Kidney (tissue), 14 donors: ENCODE results near the gene LDB3. TPM values are rescaled to one million over a fixed set of nuclear protein-coding genes. Genes with fewer than 3 reads are reported as not detected.

ENCODE experiments used
- DNase-seq, 5 donors: peaks; one replicate each; pipeline ENCODE4 v3.0.0-alpha.2; 2013 to 2020
- FAIRE-seq: peaks from 2 replicates; lab custom pipeline; 2012; peaks lifted over from hg19 to GRCh38; lab: Jason Lieb, UNC
- H3K27ac ChIP-seq, 2 donors: one replicate each; pipeline ENCODE4 v1.7.0; 2013; ENCODE audit warnings: low read depth in 2 of 2, low read length in 2 of 2, inconsistent platforms in 1 of 2
- H3K27me3 ChIP-seq: one replicate; pipeline ENCODE4 v1.7.1; 2013; ENCODE audit warnings: low read length, inconsistent platforms; ENCODE audit not compliant: control insufficient read depth, insufficient read depth
- H3K36me3 ChIP-seq, 3 donors: one replicate each; pipeline versions ENCODE4 v1.7.0 to v1.7.1; 2013; ENCODE audit warnings: low read length in 3 of 3, control low read depth in 1 of 3, inconsistent platforms in 1 of 3; ENCODE audit not compliant: insufficient read depth in 3 of 3, control insufficient read depth in 2 of 3
- H3K4me1 ChIP-seq, 3 donors: one replicate each; pipeline versions ENCODE4 v1.7.0 to v1.7.1; 2013; ENCODE audit warnings: low read length in 3 of 3, inconsistent platforms in 1 of 3, low read depth in 1 of 3; ENCODE audit not compliant: control insufficient read depth in 2 of 3, insufficient read depth in 2 of 3
- H3K4me3 ChIP-seq, 3 donors: one replicate each; pipeline versions ENCODE4 v1.7.0 to v1.8.1; 2013; ENCODE audit warnings: low read length in 3 of 3, control low read depth in 1 of 3, inconsistent platforms in 1 of 3
- H3K9ac ChIP-seq, 3 donors: one replicate each; pipeline versions ENCODE4 v1.7.0 to v1.7.1; 2013; ENCODE audit warnings: low read length in 3 of 3, control low read depth in 1 of 3, inconsistent platforms in 1 of 3
- H3K9me3 ChIP-seq, 3 donors: one replicate each; pipeline versions ENCODE4 v1.7.0 to v1.7.1; 2013; ENCODE audit warnings: low read length in 3 of 3, control low read depth in 1 of 3, inconsistent platforms in 1 of 3; ENCODE audit not compliant: control insufficient read depth in 2 of 3, insufficient read depth in 1 of 3
- CTCF ChIP-seq: IDR thresholded peaks from 3 replicates; pipeline ENCODE4 v1.5.1; 2012; ENCODE audit warnings: mild to moderate bottlenecking, moderate library complexity, borderline replicate concordance; ENCODE audit not compliant: insufficient read depth; ENCODE audit errors: extremely low read depth
- intact Hi-C: fragments of 100-400 bp; cut with DNase I; formaldehyde crosslinking; loops from one replicate; pipeline ENCODE4 v1.11.1; 2022
- polyA plus RNA-seq: library from polyadenylated mRNA; stranded (reverse); fragments of 350-450 nt; fragmentation: Illumina TruSeq; extraction: RNeasy Lipid Tissue Mini Kit (QIAGEN cat#74804); gene quantifications from one replicate; pipeline ENCODE4 v1.2.3, GENCODE V29; 2014; ENCODE audit warnings: low read depth, low replicate concordance; ENCODE audit not compliant: insufficient read depth
- total RNA-seq: library from RNA; stranded (reverse); fragmentation: NEBNext Ultra II Directional; extraction: Animal tissue kit (Norgen Biotek cat#: 25700); gene quantifications from one replicate; pipeline ENCODE4 v1.2.1, GENCODE V29; 2021
- donor health status: control.
- donor health status: control.
- donor health status: control.
- donor health status: control.
- donor health status: control.
- donor health status: DM: yes; HTN: yes; CAD: no.
- donor health status: Normal renal cell carcinoma (clear cell type).

LDB3 gene
- total and polyA plus RNA-seq, 2 donors from 2014 or later, result 3.3 to 7.7 TPM

DNA sequence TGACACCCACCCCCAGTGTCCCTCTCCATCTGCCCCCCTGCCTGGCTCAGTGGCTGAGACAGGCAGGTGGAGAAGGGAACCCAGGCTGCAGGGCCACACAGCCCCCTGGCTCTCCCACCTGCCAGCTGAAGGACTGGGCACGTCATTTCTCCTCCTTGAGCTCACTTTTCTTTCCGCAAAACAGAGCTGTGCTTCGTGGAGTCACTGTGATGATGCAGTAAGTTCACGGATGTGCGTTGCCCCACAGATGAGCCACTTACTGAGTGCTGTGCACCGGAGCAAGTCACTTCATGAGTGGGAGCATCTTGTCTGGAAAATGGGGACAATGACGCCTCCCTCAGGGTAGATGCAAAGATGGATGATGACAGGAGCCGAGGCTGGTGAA is 11.3 kb upstream of the LDB3 start:
- Histone ChIP-seq H3K36me3 (no peaks in the 10 kb centered on the region), H3K4me1 (no peaks in the 10 kb centered on the region), H3K4me3 (no peak overlapping the region), H3K27me3 (no peaks in the 10 kb centered on the region), H3K9me3 (no peaks in the 10 kb centered on the region), H3K27ac (no peak overlapping the region), H3K9ac (no peak overlapping the region)
- FAIRE-seq, result no peak
- DNase-seq, result peak in 1 of 5 donors; percentile 31
- intact Hi-C loops, result no loop called here
- TF ChIP-seq CTCF, result no peak

DNA sequence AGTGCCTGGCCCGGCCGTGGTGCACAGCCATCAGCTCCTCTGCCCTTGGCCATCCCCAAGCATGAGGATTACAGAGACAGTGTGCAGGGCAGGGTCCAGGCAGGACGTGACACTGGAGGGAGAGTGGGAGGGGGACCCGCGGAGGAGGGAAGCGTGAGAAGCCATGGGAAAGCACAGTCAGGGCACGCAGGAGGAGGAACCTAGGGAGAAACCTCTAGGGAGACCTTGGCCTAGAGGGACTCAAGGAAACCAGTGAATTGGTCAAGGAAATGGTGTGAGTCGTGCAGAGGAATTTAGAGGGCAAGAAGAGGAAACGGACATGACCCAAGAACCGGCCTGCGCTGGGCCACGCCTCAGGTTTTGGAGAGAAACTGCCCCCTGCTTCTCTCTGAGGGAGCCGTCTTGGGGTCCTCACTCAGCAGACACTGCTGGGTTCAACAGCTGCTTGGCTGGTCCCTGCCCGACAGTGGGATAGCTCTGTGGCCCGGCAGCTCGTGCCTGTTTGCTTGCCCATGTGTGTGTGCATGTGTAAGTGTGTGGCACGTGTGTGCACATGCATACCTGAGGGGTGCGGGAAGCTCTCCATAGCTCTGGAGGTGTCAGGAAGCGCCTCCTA is 10.8 kb upstream of the LDB3 start:
- H3K36me3 ChIP-seq, result no peaks in the 10 kb centered on the region
- H3K4me3 ChIP-seq, result no peak overlapping the region
- FAIRE-seq (no peak), DNase-seq (peak in 2 of 5 donors; percentile 28 to 46)
- TF ChIP-seq CTCF, result no peak
- no peaks in the 10 kb centered on the region for H3K9me3 ChIP-seq
- no peaks in the 10 kb centered on the region for H3K27me3 ChIP-seq
- H3K27ac ChIP-seq, result no peak overlapping the region
- no peak overlapping the region for H3K9ac ChIP-seq
- intact Hi-C loops, result no loop called here
- no peaks in the 10 kb centered on the region for H3K4me1 ChIP-seq

DNA sequence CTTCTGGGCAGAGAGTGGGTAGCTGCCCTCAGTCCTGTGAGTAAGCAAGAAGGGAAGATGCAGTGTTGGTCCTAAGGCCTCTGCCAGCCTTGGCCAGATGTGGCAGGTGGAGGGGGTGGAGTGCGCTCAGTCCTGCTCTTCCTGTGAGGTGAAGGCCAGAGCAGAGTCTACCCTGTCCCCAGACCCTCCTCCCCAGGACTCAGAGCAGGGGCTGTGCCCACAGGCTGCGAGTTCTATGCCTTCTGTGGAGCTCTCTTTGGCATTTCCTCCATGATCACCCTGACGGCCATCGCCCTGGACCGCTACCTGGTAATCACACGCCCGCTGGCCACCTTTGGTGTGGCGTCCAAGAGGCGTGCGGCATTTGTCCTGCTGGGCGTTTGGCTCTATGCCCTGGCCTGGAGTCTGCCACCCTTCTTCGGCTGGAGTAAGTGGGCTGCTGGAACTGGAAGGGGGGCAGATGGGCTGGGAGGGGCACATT is 10.0 kb upstream of the LDB3 start:
- FAIRE-seq, result no peak

More for the DNA sequence above, 10.0 kb upstream of the LDB3 start:
- H3K9ac ChIP-seq, result no peak overlapping the region
- TF ChIP-seq CTCF, result no peak
- intact Hi-C loops, result no loop called here
- no peak overlapping the region for H3K4me3 ChIP-seq
- H3K9me3 ChIP-seq, result no peaks in the 10 kb centered on the region
- peak in 2 of 5 donors; percentile 30 to 69 for DNase-seq
- H3K4me1 ChIP-seq, result no peaks in the 10 kb centered on the region
- H3K27ac ChIP-seq, result no peak overlapping the region
- no peaks in the 10 kb centered on the region for H3K36me3 ChIP-seq
- no peaks in the 10 kb centered on the region for H3K27me3 ChIP-seq
